Nephron progenitor cell (in vitro differentiated cells): ENCODE measurements around the gene DUOX2.

ENCODE experiments used
- DNase-seq: peaks from one replicate; pipeline ENCODE4 v3.0.0; 2021
- H3K27ac Mint-ChIP-seq: 2 replicates; pipeline ENCODE4 v1.8.0; 2021; ENCODE audit warnings: mild to moderate bottlenecking, moderate library complexity, mixed read lengths
- H3K27me3 Mint-ChIP-seq: 2 replicates; pipeline ENCODE4 v1.8.0; 2021; ENCODE audit warnings: mild to moderate bottlenecking, low read depth, mixed read lengths; ENCODE audit not compliant: poor library complexity
- H3K36me3 Mint-ChIP-seq: 2 replicates; pipeline ENCODE4 v1.8.0; 2021; ENCODE audit warnings: low read depth, mixed read lengths
- H3K4me1 Mint-ChIP-seq: 2 replicates; pipeline ENCODE4 v1.8.0; 2021; ENCODE audit warnings: mixed read lengths
- H3K4me3 Mint-ChIP-seq: 2 replicates; pipeline ENCODE4 v1.8.0; 2021; ENCODE audit warnings: mild to moderate bottlenecking, moderate library complexity, mixed read lengths
- H3K9me3 Mint-ChIP-seq: 2 replicates; pipeline ENCODE4 v1.8.0; 2021; ENCODE audit warnings: mild to moderate bottlenecking, moderate library complexity, mixed read lengths
- CTCF ChIP-seq: fragments of 200-600 bp; sonication (generic); IDR thresholded peaks from 2 replicates; pipeline ENCODE4 v1.5.0; 2021; ENCODE audit warnings: antibody characterized with exemption

DUOX2 gene

GRCh38 chr15:45121706-45122417 is 7.9 kb upstream of the DUOX2 start:
- no peak for DNase-seq
- Mint-ChIP-seq H3K27me3 (peaks cover 95% of the 10 kb centered on the region), H3K4me1 (peaks cover 13% of the 10 kb centered on the region), H3K4me3 (no peak overlapping the region), H3K36me3 (no peaks in the 10 kb centered on the region), H3K27ac (no peak overlapping the region), H3K9me3 (no peaks in the 10 kb centered on the region)
- TF ChIP-seq CTCF, result no peak

- Mint-ChIP-seq H3K27ac (no peak overlapping the region), H3K4me1 (peaks cover 13% of the 10 kb centered on the region), H3K36me3 (no peaks in the 10 kb centered on the region), H3K27me3 (peaks cover 95% of the 10 kb centered on the region), H3K4me3 (no peak overlapping the region), H3K9me3 (no peaks in the 10 kb centered on the region)
- TF ChIP-seq CTCF, result no peak
- no peak for DNase-seq
Measured at GRCh38 chr15:45121020-45121419, 7.0 kb upstream of the DUOX2 start.

- peaks cover 13% of the 10 kb centered on the region for H3K4me1 Mint-ChIP-seq
- no peaks in the 10 kb centered on the region for H3K36me3 Mint-ChIP-seq
- H3K9me3 Mint-ChIP-seq, result no peaks in the 10 kb centered on the region
- TF ChIP-seq CTCF, result no peak
- no peak for DNase-seq
- no peak overlapping the region for H3K4me3 Mint-ChIP-seq
- no peak overlapping the region for H3K27ac Mint-ChIP-seq
- peaks cover 95% of the 10 kb centered on the region for H3K27me3 Mint-ChIP-seq
Measured at GRCh38 chr15:45120081-45120972, 6.4 kb upstream of the DUOX2 start.

- TF ChIP-seq CTCF, result no peak
- Mint-ChIP-seq H3K4me3 (no peak overlapping the region), H3K27me3 (peaks cover 95% of the 10 kb centered on the region), H3K4me1 (peaks cover 19% of the 10 kb centered on the region), H3K9me3 (no peaks in the 10 kb centered on the region), H3K36me3 (no peaks in the 10 kb centered on the region), H3K27ac (no peak overlapping the region)
- no peak for DNase-seq
Measured at GRCh38 chr15:45118996-45119395, 5.0 kb upstream of the DUOX2 start.

GRCh38 chr15:45118131-45118588 is 4.2 kb upstream of the DUOX2 start:
- no peaks in the 10 kb centered on the region for H3K36me3 Mint-ChIP-seq
- peaks cover 28% of the 10 kb centered on the region for H3K4me1 Mint-ChIP-seq
- no peak overlapping the region for H3K27ac Mint-ChIP-seq
- peak; percentile 91 for DNase-seq
- H3K9me3 Mint-ChIP-seq, result no peaks in the 10 kb centered on the region
- H3K27me3 Mint-ChIP-seq, result peaks cover 95% of the 10 kb centered on the region
- H3K4me3 Mint-ChIP-seq, result peak overlapping the region; percentile 72
- peak; percentile 99 for TF ChIP-seq CTCF
